Esophagus muscularis mucosa (tissue), 4 donors: ENCODE data around the gene PMM2. TPM values are rescaled to one million over a fixed set of nuclear protein-coding genes. Genes with fewer than 3 reads are reported as not detected.

ENCODE experiments used
- DNase-seq: peaks from one replicate; pipeline ENCODE4 v3.0.0-alpha.2; 2017; ENCODE audit errors: extremely low spot score
- H3K27ac ChIP-seq, 4 donors: fragments of 200-600 bp; sonication (generic); replicated peaks in 1 of 4; 1 replicate in 3 of 4; 2 replicates in 1 of 4; pipeline ENCODE4 v1.5.1; 2016 to 2019; ENCODE audit warnings: mild to moderate bottlenecking in 1 of 4
- H3K27me3 ChIP-seq, 4 donors: fragments of 200-600 bp; sonication (generic); one replicate each; pipeline versions ENCODE4 v1.5.1 to v1.6.0; 2016 to 2019
- H3K36me3 ChIP-seq, 4 donors: fragments of 200-600 bp; sonication (generic); one replicate each; pipeline ENCODE4 v1.5.1; 2016 to 2019
- H3K4me1 ChIP-seq, 4 donors: fragments of 200-600 bp; sonication (generic); one replicate each; pipeline ENCODE4 v1.5.1; 2016 to 2019
- H3K4me3 ChIP-seq, 4 donors: fragments of 200-600 bp; sonication (generic); 1 replicate in 2 of 4; 2 replicates in 2 of 4; pipeline ENCODE4 v1.5.1; 2016 to 2019; ENCODE audit warnings: mild to moderate bottlenecking in 4 of 4, moderate library complexity in 1 of 4
- H3K9me3 ChIP-seq, 4 donors: fragments of 200-600 bp; sonication (generic); 1 replicate in 3 of 4; 2 replicates in 1 of 4; pipeline ENCODE4 v1.5.1; 2016 to 2019
- EP300 ChIP-seq: sonication (generic); formaldehyde crosslinking; IDR thresholded peaks from one replicate; pipeline ENCODE4 v1.6.1; 2017; ENCODE audit warnings: antibody characterized with exemption
- POLR2A ChIP-seq: fragments of 450-650 bp; IDR thresholded peaks from one replicate; pipeline ENCODE4 v1.6.1; 2017; ENCODE audit warnings: antibody characterized with exemption, moderate library complexity, mild to moderate bottlenecking, low read depth
- POLR2AphosphoS5 ChIP-seq, 2 donors: sonication (generic); formaldehyde crosslinking; IDR thresholded peaks; one replicate each; pipeline ENCODE4 v1.6.1; 2017; ENCODE audit warnings: antibody characterized with exemption in 2 of 2
- WGBS: methylation state at CpG from one replicate; pipeline ENCODE4 v1.1.5; 2018; 5-methylcytosine and 5-hydroxymethylcytosine counted together
- intact Hi-C: fragments of 100-400 bp; cut with DNase I; formaldehyde crosslinking; loops from one replicate; pipeline ENCODE4 v1.15.1; 2023
- total RNA-seq, 4 donors: library from RNA; depleted of rRNA; stranded (reverse); fragments of >200 nt; gene quantifications; one replicate each; pipeline versions ENCODE4 v1.1.0 to v1.2.1, GENCODE V29; 2016
- TF ChIP-seq, protein P1 (sequence below), 3 experiments: fragments of 200-600 bp in 2 of 3; fragments of 450-650 bp in 1 of 3; sonication (generic) in 2 of 3; IDR thresholded peaks; one replicate each; pipeline ENCODE4 v1.5.1; 2017 to 2019; ENCODE audit warnings: antibody characterized with exemption in 3 of 3, mild to moderate bottlenecking in 2 of 3, moderate library complexity in 1 of 3

Gene PMM2
- total RNA-seq, 4 donors from 2014 or later: 19.6 to 34.3 (median 23.5) TPM

DNA sequence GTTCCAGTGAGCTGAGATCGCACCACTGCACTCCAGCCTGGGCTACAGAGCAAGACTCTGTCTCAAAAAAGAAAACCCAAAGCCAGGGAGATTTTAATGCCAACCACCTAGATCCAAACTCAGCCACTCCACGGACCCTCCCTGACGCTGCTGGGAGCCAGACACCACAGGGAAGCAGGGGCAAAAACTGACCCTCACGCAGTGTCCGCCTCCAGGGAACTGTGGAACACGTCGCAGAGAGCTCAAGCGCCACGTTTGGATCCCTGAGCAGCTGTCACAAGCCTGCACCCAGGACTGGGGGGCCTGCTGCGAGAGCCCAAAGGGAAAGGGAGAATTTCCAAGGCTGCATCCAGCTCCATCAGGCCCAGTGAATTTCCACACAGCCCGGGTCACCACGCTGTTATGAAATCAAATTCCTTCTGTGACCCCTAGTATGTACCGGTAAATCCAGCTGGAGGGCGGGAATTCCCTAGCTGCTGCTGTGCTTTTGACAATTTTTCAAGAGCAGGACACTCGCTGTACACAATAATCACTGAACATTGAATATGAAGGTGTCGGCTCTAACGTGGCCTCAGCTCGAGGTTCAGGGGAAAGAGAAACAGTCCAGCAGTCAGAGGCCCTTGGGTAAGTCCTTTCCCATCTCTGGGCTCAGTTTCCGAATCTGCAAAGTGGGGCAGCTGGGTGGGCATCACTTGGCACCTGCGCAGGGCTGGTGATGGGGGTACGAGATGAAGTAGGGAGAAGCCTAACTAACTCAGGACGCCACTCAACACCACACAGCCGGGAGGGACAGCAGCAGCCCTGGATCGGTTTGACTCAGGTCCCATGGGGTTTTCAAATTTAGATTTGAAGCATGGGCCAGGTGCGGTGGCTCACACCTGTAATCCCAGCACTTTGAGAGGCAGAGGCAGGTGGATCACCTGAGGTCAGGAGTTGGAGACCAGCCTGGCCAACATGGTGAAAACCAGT lies 62.6 kb downstream of the PMM2 start:
- Histone ChIP-seq H3K9me3 (no peaks in the 10 kb centered on the region), H3K27me3 (no peaks in the 10 kb centered on the region), H3K36me3 (peaks cover 0 to 35% (median 29%) of the 10 kb centered on the region in 4 donors), H3K4me3 (peak overlapping the region in 2 of 4 donors; percentile 1 to 32), H3K27ac (peak overlapping the region; percentile 54 to 80 (median 66)), H3K4me1 (peaks cover 54 to 81% (median 71%) of the 10 kb centered on the region in 4 donors)
- TF ChIP-seq POLR2AphosphoS5 (IDR thresholded peaks at IDR 0.05): peak; percentile 64 to 68
- no peak for TF ChIP-seq EP300
- TF ChIP-seq POLR2A: no peak
- TF ChIP-seq, protein P1, sequence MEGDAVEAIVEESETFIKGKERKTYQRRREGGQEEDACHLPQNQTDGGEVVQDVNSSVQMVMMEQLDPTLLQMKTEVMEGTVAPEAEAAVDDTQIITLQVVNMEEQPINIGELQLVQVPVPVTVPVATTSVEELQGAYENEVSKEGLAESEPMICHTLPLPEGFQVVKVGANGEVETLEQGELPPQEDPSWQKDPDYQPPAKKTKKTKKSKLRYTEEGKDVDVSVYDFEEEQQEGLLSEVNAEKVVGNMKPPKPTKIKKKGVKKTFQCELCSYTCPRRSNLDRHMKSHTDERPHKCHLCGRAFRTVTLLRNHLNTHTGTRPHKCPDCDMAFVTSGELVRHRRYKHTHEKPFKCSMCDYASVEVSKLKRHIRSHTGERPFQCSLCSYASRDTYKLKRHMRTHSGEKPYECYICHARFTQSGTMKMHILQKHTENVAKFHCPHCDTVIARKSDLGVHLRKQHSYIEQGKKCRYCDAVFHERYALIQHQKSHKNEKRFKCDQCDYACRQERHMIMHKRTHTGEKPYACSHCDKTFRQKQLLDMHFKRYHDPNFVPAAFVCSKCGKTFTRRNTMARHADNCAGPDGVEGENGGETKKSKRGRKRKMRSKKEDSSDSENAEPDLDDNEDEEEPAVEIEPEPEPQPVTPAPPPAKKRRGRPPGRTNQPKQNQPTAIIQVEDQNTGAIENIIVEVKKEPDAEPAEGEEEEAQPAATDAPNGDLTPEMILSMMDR (IDR thresholded peaks at IDR 0.05): no peak
- 56% methylated on average over 23 of the region's 25 CpGs for WGBS
- intact Hi-C loops: no loop called here
- peak; percentile 95 for DNase-seq

DNA sequence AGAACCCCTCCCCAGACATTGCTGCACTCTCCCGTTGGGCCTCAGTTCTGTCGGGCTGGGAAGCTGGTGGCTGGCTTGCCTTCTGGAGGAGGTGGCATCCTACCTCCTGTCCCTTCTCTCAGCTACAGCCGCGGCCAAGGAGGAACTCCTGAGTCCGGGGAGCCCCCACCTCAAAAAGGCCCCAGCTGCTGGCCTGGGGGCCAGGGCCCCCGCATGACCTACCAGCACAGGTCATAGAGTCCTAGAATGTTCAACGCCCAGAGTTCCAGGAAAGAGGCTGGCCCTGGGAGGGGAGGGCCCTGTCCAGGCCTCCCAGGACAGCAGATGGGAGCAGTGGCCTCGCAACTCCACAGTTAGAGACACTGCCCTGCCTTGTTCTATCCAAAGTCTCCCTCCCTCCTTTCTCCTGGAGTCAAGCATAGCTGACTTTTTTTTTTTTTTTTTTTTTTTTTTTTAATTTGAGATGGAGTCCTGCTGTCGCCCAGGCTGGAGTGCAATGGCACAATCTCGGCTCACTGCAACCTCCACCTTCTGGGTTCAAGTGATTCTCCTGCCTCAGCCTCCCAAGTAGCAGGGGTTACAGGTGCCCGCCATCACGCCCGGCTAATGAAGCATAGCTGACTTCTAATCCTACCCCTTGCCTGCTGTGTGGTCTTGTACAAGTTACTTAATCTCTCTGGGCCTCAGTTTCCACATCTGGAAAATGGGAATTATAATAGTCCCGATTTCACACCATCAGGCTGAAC lies 64.1 kb downstream of the PMM2 start:
- intact Hi-C loops: no loop called here
- H3K36me3 ChIP-seq: peaks cover 0 to 20% (median 16%) of the 10 kb centered on the region in 4 donors
- no peaks in the 10 kb centered on the region for H3K9me3 ChIP-seq
- H3K27me3 ChIP-seq: peaks cover 0 to 9% (median 2%) of the 10 kb centered on the region in 4 donors
- WGBS: 85% methylated on average over 8 of the region's 14 CpGs
- peak overlapping the region in 1 of 4 donors; percentile 38 for H3K4me3 ChIP-seq
- no peak for DNase-seq
- peaks cover 69 to 89% (median 86%) of the 10 kb centered on the region in 4 donors for H3K4me1 ChIP-seq
- TF ChIP-seq EP300: no peak
- TF ChIP-seq, protein P1 (IDR thresholded peaks at IDR 0.05): no peak
- TF ChIP-seq POLR2AphosphoS5 (IDR thresholded peaks at IDR 0.05): no peak
- TF ChIP-seq POLR2A: no peak
- peak overlapping the region; percentile 54 to 80 (median 66) for H3K27ac ChIP-seq

DNA sequence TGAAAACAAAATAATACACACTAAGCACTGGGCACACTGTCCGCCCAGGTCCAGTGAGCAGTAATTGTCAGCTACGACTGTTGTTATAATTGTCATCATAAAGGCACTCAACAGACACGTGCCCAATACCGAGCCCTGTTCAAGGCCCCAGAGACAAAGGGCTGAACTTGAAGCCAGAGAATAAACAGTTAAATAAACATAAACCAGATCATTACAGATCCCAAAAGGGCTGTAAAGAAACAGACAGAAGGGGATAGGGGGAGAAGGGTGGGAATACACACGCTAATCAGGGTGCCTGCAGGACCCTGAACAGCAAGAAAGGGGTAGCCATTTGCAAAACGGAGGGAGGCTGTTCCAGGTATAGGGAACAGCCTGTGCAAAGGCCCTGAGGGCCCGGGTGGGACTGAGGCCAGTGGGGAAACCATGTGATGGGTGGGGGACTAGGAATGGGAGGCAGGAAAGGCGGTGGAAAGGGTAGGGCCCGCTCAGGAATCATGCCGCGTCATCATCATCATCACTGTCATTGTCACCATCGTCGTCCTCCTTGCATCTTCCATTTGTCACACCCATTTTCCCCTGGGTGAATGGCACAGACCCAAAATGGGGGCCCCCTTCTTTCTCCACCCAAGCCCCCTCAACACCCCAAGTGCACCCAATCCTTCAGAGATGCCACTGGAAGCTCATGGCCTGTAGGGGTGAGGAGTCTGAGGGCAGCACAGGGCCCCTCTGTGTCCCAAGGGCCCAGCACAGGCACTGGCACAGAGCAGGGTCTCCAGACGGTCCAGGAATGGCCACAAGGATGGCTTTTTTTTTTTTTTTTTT lies 64.9 kb downstream of the PMM2 start:
- no peak overlapping the region for H3K4me3 ChIP-seq
- H3K9me3 ChIP-seq: no peaks in the 10 kb centered on the region
- peak overlapping the region; percentile 12 to 80 (median 60) for H3K27ac ChIP-seq
- WGBS: 85% methylated on average over 14 of the region's 14 CpGs
- TF ChIP-seq, protein P1 (IDR thresholded peaks at IDR 0.05): no peak
- no peak for TF ChIP-seq EP300
- TF ChIP-seq POLR2AphosphoS5 (IDR thresholded peaks at IDR 0.05): no peak
- no peak for TF ChIP-seq POLR2A
- DNase-seq: no peak
- intact Hi-C loops: no loop called here
- H3K4me1 ChIP-seq: peaks cover 76 to 94% (median 92%) of the 10 kb centered on the region in 4 donors
- H3K27me3 ChIP-seq: peaks cover 0 to 13% (median 3%) of the 10 kb centered on the region in 4 donors
- H3K36me3 ChIP-seq: peaks cover 0 to 17% (median 15%) of the 10 kb centered on the region in 4 donors
